Transverse colon (tissue), 4 donors: Measurements from ENCODE around the gene MYCBP2. TPM values are rescaled to one million over a fixed set of nuclear protein-coding genes. Genes with fewer than 3 reads are reported as not detected.

Experiments
- DNase-seq: peaks from one replicate; pipeline ENCODE4 v3.0.0-alpha.2; 2019
- H3K27ac ChIP-seq, 4 donors: fragments of 200-600 bp; sonication (generic); 2 replicates each; pipeline ENCODE4 v1.5.1; 2016 to 2018; ENCODE audit warnings: inconsistent platforms in 4 of 4
- H3K27me3 ChIP-seq: fragments of 200-600 bp; sonication (generic); 2 replicates; pipeline ENCODE4 v1.5.1; 2017; ENCODE audit warnings: inconsistent platforms
- H3K36me3 ChIP-seq, 4 donors: fragments of 200-600 bp; sonication (generic); 2 replicates each; pipeline ENCODE4 v1.5.1; 2017 to 2019; ENCODE audit warnings: inconsistent platforms in 4 of 4
- H3K4me1 ChIP-seq, 4 donors: fragments of 200-600 bp; sonication (generic); 2 replicates each; pipeline ENCODE4 v1.5.1; 2017 to 2020; ENCODE audit warnings: inconsistent platforms in 4 of 4
- H3K4me3 ChIP-seq, 4 donors: fragments of 200-600 bp; sonication (generic); 1 replicate in 1 of 4; 2 replicates in 3 of 4; pipeline versions ENCODE4 v1.5.1 to v1.6.1; 2017 to 2019; ENCODE audit warnings: inconsistent platforms in 4 of 4
- H3K9me3 ChIP-seq, 2 donors: fragments of 200-600 bp; sonication (generic); 2 replicates each; pipeline ENCODE4 v1.5.1; 2017 to 2019; ENCODE audit warnings: inconsistent platforms in 2 of 2
- EP300 ChIP-seq: sonication (generic); formaldehyde crosslinking; IDR thresholded peaks from one replicate; pipeline ENCODE4 v1.6.1; 2017; ENCODE audit warnings: antibody characterized with exemption, low read depth
- POLR2A ChIP-seq: fragments of 450-650 bp; IDR thresholded peaks from one replicate; pipeline ENCODE4 v1.6.1; 2016; ENCODE audit warnings: antibody characterized with exemption, mild to moderate bottlenecking, moderate library complexity
- POLR2AphosphoS5 ChIP-seq, 3 donors: sonication (generic); formaldehyde crosslinking; IDR thresholded peaks; one replicate each; pipeline ENCODE4 v1.6.1; 2016; ENCODE audit warnings: antibody characterized with exemption in 3 of 3
- WGBS, 2 donors: methylation state at CpG; one replicate each; pipeline ENCODE4 v1.1.5; 2018; ENCODE audit warnings: low coverage in 1 of 2; 5-methylcytosine and 5-hydroxymethylcytosine counted together
- in situ Hi-C, 4 donors: fragments of 200-750 bp; cut with MboI; loops; one replicate each; pipeline versions ENCODE4 v1.15.0 to v1.15.1; 2017; ENCODE audit warnings: low sequenced_read_pairs in 3 of 4, low pct_ligation_motif_present in 1 of 4, low pct_unique_long_range_greater_than_20kb in 1 of 4
- intact Hi-C: fragments of 100-400 bp; cut with DNase I; formaldehyde crosslinking; loops from one replicate; pipeline ENCODE4 v1.15.1; 2023; ENCODE audit warnings: low total_unique reads
- total RNA-seq, 4 donors: library from RNA; depleted of rRNA; stranded (reverse); fragments of >200 nt; gene quantifications; one replicate each; pipeline ENCODE4 v1.1.0, GENCODE V29; 2016
- TF ChIP-seq, protein P1 (sequence below), 5 experiments: fragments of 200-600 bp in 3 of 5; fragments of 450-650 bp in 2 of 5; sonication (generic) in 3 of 5; IDR thresholded peaks; 1 replicate in 2 of 5; 2 replicates in 3 of 5; pipeline ENCODE4 v1.5.1; 2016 to 2017; ENCODE audit warnings: antibody characterized with exemption in 5 of 5, inconsistent platforms in 3 of 5, mild to moderate bottlenecking in 2 of 5, moderate library complexity in 1 of 5

MYCBP2 gene
- total RNA-seq, 4 donors from 2014 or later, result 41.0 to 95.0 (median 48.3) TPM

- 97 to 100% methylated on average over 1 of the region's 1 CpG for WGBS, 2 donors
- H3K9me3 ChIP-seq, result no peaks in the 10 kb centered on the region
- H3K27me3 ChIP-seq, result no peaks in the 10 kb centered on the region
- intact Hi-C loops, result no loop called here
- no peaks in the 10 kb centered on the region for H3K4me1 ChIP-seq
- no peak overlapping the region for H3K27ac ChIP-seq
- H3K36me3 ChIP-seq, result peaks cover 0 to 28% (median 3%) of the 10 kb centered on the region in 4 donors
- in situ Hi-C loops, result no loop called here
- TF ChIP-seq POLR2A (no peak), POLR2AphosphoS5 (IDR thresholded peaks at IDR 0.05) (no peak), EP300 (no peak)
- TF ChIP-seq, protein P1, sequence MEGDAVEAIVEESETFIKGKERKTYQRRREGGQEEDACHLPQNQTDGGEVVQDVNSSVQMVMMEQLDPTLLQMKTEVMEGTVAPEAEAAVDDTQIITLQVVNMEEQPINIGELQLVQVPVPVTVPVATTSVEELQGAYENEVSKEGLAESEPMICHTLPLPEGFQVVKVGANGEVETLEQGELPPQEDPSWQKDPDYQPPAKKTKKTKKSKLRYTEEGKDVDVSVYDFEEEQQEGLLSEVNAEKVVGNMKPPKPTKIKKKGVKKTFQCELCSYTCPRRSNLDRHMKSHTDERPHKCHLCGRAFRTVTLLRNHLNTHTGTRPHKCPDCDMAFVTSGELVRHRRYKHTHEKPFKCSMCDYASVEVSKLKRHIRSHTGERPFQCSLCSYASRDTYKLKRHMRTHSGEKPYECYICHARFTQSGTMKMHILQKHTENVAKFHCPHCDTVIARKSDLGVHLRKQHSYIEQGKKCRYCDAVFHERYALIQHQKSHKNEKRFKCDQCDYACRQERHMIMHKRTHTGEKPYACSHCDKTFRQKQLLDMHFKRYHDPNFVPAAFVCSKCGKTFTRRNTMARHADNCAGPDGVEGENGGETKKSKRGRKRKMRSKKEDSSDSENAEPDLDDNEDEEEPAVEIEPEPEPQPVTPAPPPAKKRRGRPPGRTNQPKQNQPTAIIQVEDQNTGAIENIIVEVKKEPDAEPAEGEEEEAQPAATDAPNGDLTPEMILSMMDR (IDR thresholded peaks at IDR 0.05), result no peak
- no peak overlapping the region for H3K4me3 ChIP-seq
- DNase-seq, result no peak
Measured at GRCh38 chr13:77124423-77124822, 202.5 kb downstream of the MYCBP2 start.

DNA sequence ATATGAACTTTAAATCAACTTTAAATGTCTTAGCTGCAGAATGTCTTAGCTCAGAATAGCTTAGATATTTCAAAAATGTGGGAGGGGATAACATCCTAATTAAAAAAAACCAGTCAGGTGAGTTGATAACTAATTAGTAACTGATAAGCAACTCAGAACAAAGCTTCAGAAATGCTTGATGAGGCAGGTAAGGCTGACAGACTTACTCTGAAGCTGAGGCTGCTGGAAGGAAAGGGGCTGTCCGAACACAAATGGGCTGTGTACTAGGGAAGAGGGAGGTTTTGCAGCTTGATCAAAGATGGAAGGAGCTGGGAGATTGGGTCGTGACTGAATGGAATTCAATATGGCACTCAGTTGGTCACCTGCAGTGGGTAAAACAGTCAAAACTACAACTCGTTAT is 208.8 kb downstream of the MYCBP2 start:
- WGBS, 2 donors, result 91 to 93% methylated on average over 3 of the region's 3 CpGs
- Histone ChIP-seq H3K36me3 (peaks cover 0 to 10% (median 0%) of the 10 kb centered on the region in 4 donors), H3K4me1 (no peaks in the 10 kb centered on the region), H3K27me3 (no peaks in the 10 kb centered on the region), H3K27ac (no peak overlapping the region), H3K9me3 (no peaks in the 10 kb centered on the region), H3K4me3 (no peak overlapping the region)
- in situ Hi-C loops, result no loop called here
- DNase-seq, result no peak
- intact Hi-C loops, result no loop called here
- TF ChIP-seq, protein P1 (IDR thresholded peaks at IDR 0.05), result no peak
- TF ChIP-seq POLR2A (no peak), POLR2AphosphoS5 (IDR thresholded peaks at IDR 0.05) (no peak), EP300 (no peak)

GRCh38 chr13:77114271-77114670 is 212.6 kb downstream of the MYCBP2 start:
- TF ChIP-seq EP300 (no peak), POLR2A (no peak), POLR2AphosphoS5 (IDR thresholded peaks at IDR 0.05) (no peak)
- TF ChIP-seq, protein P1 (IDR thresholded peaks at IDR 0.05), result no peak
- intact Hi-C loops, result no loop called here
- Histone ChIP-seq H3K4me3 (no peak overlapping the region), H3K9me3 (peaks cover 3 to 9% of the 10 kb centered on the region in 2 donors), H3K4me1 (no peaks in the 10 kb centered on the region), H3K27ac (no peak overlapping the region), H3K27me3 (no peaks in the 10 kb centered on the region), H3K36me3 (peaks cover 0 to 11% (median 0%) of the 10 kb centered on the region in 4 donors)
- in situ Hi-C loops, result no loop called here
- DNase-seq, result no peak

GRCh38 chr13:77113496-77113895 is 213.4 kb downstream of the MYCBP2 start:
- H3K27me3 ChIP-seq, result no peaks in the 10 kb centered on the region
- in situ Hi-C loops, result no loop called here
- no peak for DNase-seq
- no peaks in the 10 kb centered on the region for H3K4me1 ChIP-seq
- H3K4me3 ChIP-seq, result no peak overlapping the region
- no peak overlapping the region for H3K27ac ChIP-seq
- peaks cover 3 to 9% of the 10 kb centered on the region in 2 donors for H3K9me3 ChIP-seq
- intact Hi-C loops, result no loop called here
- TF ChIP-seq POLR2AphosphoS5 (IDR thresholded peaks at IDR 0.05) (no peak), POLR2A (no peak)
- peaks cover 0 to 11% (median 0%) of the 10 kb centered on the region in 4 donors for H3K36me3 ChIP-seq

DNA sequence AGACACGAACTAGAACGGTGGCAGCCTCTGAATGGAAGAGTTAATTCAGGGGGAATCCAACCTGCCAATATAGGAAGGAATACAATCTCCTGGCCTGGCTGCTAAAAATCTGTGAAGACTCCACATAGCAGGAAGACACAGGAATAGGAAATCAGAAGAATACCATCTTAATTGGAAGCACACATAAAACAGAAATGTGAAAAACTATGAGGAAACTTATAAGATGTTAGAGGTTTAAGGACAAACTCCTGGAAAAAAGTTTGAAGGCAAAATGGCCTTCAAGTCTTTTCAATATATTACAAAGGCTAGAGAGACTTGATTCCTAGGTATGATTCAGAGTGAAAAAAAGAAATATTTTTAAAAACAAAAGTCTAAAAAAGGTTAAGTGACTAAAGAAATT is 221.8 kb downstream of the MYCBP2 start:
- TF ChIP-seq POLR2AphosphoS5 (IDR thresholded peaks at IDR 0.05) (no peak), EP300 (no peak), POLR2A (no peak)
- TF ChIP-seq, protein P1 (IDR thresholded peaks at IDR 0.05), result no peak
- in situ Hi-C loops (no loop called here), intact Hi-C loops (no loop called here)
- WGBS, 2 donors, result 99 to 100% methylated on average over 2 of the region's 2 CpGs
- no peak for DNase-seq
- H3K36me3 ChIP-seq, result peaks cover 0 to 11% (median 3%) of the 10 kb centered on the region in 4 donors
- no peak overlapping the region for H3K4me3 ChIP-seq
- H3K9me3 ChIP-seq, result peaks cover 0 to 2% of the 10 kb centered on the region in 2 donors
- H3K27ac ChIP-seq, result no peak overlapping the region
- H3K27me3 ChIP-seq, result no peaks in the 10 kb centered on the region
- H3K4me1 ChIP-seq, result no peaks in the 10 kb centered on the region
